ENCODE results near the gene WDR6.

Gene WDR6

DNA sequence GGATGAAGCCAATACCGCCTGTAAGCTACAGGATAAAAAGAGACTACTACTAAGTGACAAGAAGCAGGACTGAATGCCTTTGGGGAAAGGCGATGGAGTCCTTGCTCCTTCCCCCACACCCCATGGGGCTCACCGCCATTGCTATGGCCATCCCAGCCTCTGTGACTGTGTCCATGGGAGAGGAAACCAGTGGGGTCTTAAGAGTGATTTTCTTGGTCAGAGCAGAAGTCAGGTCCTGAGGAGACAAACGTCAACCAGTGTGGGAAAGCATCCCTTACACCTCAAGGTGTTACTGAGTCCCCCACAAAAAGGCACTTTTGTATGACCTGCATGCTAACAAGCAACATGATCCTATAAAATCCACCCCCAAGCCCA lies 21.1 kb downstream of the WDR6 start:
- DNase-seq, result peak; percentile 5

DNA sequence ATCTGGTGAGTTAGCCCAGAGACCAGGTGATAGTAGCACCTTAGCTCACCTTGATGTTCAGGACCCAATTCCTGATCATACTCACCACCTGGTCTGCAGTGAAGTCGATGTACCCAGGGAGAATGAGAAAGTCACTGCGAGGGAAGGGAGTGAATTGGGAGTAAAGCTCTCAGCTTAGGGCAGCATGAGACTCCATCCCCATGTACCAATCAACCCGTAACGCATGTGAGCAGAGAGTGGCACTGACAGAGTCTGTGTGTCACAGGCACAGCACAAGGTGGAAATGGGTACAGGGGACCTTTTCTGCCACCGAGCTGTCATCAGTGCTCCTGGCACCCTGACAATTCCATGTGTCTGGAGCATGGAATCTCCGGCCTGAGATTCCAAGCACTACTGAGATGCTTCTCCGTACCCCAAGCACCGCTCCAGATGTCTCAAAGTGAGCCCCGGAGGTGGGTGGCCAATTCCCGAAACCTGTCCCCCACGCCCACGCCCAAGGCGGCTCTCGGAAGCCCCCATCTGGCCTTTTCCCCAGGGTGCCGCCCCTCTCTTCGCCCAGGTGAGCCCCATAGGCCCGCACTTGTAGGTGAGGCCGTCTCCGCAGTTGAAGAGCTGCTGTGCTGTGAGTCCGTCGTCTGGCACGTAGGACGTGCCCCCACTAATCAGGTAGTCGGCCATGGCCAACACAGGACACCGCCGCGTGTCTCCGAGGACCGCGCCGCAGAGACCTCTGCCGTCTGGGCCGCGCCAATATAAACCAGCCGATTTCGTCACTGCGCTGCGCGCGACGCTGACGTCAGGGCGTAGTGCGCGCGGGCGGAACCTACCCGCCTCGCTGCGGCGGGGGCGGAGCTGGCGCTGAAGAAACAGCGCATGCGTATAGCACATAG lies 21.7 kb downstream of the WDR6 start, which contains the start of gene IMPDH2:
TSS of gene IMPDH2 (minus strand) at position 726 of the 890 bp plus-strand sequence. CDS start at position 678, 48 bp downstream.
- peak; percentile 98 for DNase-seq

DNA sequence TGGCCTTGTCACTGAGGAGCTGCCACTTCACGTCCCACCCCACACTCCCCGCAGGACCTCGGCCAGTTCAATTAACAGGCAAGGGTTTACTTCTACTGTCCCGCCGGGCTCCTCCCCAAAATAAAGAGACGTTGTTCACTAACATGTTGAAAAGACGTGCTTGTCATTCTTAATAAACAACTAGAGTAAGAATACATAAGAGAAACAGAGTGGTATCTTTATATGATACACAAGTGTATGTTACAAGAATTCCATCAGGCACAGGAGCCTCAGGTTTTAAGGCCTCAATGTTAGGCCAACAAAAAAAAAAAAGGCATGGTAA lies 22.3 kb downstream of the WDR6 start:
- no peak for DNase-seq

DNA sequence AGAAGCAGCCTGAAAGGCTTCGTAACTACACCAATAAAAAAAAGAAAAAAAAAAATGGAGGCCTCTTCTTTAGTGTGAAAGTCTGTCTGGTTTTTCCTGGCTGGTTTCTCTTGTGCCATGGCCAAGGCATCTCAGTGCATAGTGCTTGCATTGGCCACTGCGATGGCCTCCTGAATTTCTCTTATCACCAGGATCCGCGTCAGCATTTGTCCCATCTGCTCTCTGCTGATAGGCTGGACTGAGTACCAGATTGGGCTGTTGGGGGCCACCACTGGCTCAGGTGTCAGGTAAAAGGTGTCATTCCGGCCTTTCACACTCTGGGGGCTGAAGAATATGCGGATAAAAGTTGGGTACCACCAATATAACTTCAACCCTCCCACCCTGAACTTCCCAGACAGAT lies 23.1 kb downstream of the WDR6 start:
- no peak for DNase-seq

DNA sequence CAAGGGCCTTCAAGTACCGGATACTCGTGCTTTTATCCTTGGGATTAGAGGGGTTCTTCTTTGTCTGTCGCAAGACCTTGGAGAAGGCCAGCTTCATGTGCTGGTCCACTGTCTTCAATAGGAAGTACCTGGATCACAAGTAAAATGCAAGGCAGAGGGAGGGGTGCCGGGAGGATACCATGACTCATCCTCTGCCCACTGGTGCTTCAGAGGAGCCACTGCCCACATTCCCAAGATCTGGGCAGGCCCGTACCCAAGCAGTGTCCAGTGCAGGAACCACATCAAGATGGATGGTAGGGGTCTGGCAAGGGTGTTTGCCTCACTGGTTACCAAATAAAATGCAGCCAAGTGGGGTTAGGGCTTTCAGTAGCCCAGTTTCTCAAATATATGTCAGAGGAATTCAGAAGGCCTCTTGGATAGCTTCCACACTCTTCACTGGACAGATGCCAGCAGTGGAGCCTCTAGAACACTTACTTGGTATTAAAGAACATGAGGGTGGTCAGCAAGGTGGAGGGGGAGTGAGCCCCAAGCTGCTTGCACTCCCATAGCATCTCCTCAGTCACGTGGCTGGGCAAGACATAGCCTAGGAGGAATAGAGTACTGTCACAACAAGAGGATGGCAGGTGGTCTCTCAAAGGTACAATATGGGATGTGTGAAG lies 25.6 kb downstream of the WDR6 start:
- DNase-seq, result no peak

DNA sequence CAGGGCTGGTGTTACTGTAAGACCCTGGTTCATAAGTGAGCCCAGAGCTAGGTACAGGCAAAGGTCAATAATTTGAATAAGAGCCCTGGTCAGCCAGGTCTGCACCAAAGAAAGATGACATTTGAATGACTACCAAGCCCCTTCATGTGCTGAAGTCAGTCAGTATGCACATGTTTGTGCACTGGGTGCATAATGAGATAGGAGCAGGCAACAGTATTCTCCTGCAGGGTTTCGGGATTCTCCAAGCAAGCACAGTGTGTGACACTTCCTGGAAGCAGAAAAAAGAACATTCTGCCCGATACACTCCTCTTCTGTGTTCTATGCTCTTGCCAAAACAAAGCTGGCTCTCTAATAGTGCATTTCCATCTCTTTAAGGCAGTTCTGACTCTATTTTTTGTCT lies 27.5 kb downstream of the WDR6 start:
- DNase-seq, result no peak

DNA sequence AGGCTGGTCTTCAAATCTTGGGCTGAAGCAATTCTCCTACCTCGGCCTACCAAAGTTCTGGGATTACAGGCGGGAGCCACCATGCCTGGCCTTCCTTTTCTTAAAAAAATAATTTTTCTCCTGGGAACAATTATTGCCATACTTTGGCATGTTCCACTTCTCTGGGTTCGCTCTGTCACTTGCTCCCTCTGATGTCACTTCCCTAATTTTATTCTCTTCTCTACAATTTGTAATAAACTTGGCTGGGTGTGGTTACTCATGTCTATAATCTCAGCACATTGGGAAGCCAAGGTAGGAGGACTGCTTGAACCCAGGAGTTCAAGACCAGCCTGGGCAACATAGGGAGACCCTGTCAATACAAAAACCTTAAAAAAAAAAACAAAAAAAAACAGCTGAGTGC lies 28.1 kb downstream of the WDR6 start:
- DNase-seq, result no peak

DNA sequence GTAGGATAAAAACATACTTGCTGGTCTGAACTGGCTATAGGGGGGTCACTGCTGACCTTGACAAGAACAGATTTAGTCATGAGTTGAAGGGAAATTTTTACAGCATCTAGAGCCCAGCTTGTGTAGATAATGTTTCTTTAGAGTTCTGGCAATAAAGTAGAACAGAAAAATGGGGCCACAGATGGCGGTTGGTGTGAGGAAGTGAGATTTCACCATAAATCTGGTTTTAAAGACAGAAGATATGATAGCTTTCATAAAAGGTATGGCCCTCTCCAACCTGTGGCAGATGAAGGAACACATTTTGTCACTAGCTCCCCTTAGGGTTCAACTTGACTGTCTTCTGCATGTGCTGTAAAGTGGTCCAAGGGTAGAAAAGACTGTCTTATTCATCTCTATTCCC lies 46.4 kb downstream of the WDR6 start:
- no peak for DNase-seq

DNA sequence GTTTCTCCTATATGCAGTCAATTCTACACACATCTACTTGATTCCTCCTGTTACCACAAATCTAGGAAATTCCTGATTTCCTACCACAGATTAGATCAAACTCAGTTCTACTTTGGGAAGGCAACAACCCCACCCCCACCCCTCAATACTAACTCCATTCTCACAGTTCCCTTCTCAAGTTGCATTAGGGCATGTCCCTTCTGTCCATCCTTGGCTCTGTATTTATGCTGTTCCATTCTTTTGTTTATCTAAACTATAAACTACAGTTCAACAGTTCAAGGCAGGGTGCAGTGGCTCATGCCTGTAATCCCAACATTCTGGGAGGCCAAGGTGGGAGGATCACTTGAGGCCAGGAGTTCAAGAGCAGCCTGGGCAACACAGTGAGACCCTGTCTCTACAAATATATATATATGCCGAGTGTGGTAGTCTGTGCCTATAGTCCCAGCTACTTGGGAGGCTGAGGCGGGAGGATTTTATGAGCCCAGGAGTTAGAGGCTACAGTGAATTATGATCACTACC lies 47.2 kb downstream of the WDR6 start:
- no peak for DNase-seq

DNA sequence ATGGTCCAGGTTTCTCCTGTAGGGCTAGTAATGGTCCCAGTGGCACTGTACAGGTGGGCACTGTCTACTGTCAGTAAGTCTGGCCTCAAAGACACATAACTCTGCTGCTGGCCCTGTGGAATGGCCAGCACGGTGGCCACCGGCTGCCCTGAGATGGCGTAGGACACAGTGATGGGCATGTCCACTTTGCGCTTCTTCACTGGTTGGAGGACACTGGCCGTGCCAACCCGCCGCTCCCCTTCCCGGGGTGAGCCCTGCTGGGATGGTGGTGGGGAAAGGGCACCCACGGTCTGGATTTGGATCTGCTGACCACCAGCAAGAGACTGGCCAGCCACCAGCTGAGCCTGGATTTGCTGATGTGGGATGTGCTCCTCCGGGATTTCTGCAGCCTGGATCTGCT lies 50.1 kb downstream of the WDR6 start:
- no peak for DNase-seq

DNA sequence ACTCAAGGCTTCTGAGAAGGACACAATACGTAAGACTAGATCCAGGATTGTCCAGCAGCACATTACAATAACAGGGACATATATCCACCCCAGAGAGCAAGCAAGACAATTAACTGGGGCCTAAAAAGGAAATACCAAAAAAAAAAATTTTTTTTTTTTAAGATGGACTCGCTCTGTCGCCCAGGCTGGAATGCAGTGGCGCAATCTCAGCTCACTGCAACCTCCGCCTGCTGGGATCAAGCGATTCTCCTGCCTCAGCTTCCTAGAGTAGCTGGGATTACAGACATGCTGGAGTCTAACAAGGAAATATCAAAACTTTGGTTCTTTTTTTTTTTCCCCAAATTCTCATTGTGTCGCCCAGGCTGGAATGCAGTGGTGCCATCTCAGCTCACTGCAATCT lies 50.8 kb downstream of the WDR6 start:
- DNase-seq, result no peak
